Left lobe of liver (tissue), 2 donors: ENCODE data around the gene ACTL10. TPM values are rescaled to one million over a fixed set of nuclear protein-coding genes. Genes with fewer than 3 reads are reported as not detected.

Experiments used
- ATAC-seq: fragments of 200-7000 bp; cut with Tn5 transposase; one replicate; pipeline ENCODE4 v1.9.1; 2020; ENCODE audit warnings: mild to moderate bottlenecking, moderate library complexity
- DNase-seq: peaks from one replicate; pipeline ENCODE4 v3.0.0-alpha.2; 2020; ENCODE audit warnings: low spot score
- total RNA-seq: library from RNA; stranded (reverse); gene quantifications from one replicate; pipeline ENCODE4 v1.2.1, GENCODE V29; 2021
- donor health status: DM: no; HTN: no; CAD: no; lungs with moderate emphysema.
- donor health status: DM: no; HTN: yes; CAD: no.

The ACTL10 gene
- total RNA-seq, 1 donor from 2014 or later, result 0.20 TPM

GRCh38 chr20:33648396-33649004 lies 18.2 kb upstream of the ACTL10 start:
- ATAC-seq, result no peak

GRCh38 chr20:33649201-33649681 lies 17.5 kb upstream of the ACTL10 start:
- DNase-seq, result no peak
- ATAC-seq, result no peak

More at GRCh38 chr20:33648396-33649004, 18.2 kb upstream of the ACTL10 start:
- no peak for DNase-seq

DNA sequence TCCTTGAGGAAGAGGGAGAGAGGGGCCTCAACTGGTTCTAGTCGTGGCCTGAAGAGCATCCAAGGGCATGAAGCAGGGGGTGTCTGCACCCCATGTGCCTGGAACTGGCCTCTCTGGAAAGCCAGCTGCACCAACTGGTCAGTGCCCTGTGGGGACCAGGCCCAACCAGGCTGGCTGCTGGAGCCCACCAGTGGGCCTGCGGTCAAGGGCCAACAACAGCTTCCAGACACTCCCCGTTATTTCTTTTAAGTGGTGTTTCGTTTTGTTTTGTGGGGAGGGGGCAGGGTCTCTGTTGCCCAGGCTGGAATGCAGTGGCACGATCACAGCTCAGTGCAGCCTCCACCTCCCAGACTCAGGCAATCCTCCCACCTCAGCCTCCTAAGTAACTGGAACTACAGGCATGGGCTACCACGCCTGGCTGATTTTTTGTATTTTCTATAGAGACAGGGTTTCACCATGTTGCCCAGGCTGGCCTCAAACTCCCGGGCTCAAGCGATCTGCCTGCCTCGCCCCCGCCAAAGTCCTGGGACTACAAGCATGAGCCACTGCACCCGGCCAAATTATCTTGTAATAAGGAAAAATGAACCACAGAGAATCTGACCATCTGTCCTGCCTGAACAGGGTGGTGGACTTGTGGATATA lies 16.5 kb upstream of the ACTL10 start:
- no peak for DNase-seq
- no peak for ATAC-seq

- ATAC-seq (no peak), DNase-seq (no peak)
These were observed 15.8 kb upstream of the ACTL10 start for GRCh38 chr20:33650753-33651561.

- no peak for ATAC-seq
- DNase-seq, result no peak
These were observed 15.1 kb upstream of the ACTL10 start for GRCh38 chr20:33651562-33652048.

- no peak for DNase-seq
- ATAC-seq, result peak; percentile 84
These were observed 13.4 kb upstream of the ACTL10 start for GRCh38 chr20:33653218-33653899.

GRCh38 chr20:33653900-33654596 lies 12.7 kb upstream of the ACTL10 start:
- ATAC-seq, result peak; percentile 16
- DNase-seq, result no peak

DNA sequence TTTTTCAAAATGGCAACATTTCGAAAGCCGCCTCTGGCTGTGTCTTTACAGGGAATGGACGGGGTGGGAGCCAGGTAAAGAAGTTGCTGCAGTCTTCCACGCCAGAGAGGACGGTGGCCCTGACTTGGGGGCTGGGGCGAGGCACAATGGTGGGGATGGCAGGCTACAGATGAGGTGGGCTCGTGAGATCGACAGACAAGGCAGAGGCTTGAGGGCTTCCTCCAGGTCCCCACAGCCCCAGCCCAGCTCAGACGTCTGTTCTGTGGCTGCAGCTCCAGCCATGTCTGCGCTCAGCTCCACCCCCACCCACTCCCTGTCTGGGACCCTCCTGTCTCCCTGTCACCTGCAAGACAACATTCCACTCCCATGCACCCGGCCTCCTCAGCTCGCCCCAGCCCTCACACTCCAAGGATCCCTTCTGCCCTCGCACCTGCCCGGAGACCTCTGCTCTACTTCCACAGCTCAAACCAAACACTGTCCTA lies 12.0 kb upstream of the ACTL10 start:
- ATAC-seq (no peak), DNase-seq (no peak)

DNA sequence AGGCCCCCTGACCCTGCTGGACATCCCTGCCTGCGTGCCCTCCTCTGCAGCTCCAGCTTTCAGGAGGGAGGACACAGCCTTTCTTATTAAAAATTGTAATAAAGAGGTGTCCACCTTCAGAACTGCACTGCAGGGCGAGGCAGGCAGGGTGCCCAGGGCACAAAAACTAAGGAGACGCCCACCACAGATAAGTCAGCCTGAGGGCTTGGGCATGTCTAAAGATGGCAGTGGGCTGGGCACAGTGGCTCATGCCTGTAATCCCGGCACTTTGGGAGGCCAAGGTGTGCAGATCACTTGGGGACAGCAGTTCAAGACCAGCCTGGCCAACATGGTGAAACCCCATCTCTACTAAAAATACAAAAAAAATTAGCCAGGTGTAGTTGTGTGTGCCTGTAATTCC lies 11.6 kb upstream of the ACTL10 start:
- no peak for ATAC-seq
- no peak for DNase-seq

DNA sequence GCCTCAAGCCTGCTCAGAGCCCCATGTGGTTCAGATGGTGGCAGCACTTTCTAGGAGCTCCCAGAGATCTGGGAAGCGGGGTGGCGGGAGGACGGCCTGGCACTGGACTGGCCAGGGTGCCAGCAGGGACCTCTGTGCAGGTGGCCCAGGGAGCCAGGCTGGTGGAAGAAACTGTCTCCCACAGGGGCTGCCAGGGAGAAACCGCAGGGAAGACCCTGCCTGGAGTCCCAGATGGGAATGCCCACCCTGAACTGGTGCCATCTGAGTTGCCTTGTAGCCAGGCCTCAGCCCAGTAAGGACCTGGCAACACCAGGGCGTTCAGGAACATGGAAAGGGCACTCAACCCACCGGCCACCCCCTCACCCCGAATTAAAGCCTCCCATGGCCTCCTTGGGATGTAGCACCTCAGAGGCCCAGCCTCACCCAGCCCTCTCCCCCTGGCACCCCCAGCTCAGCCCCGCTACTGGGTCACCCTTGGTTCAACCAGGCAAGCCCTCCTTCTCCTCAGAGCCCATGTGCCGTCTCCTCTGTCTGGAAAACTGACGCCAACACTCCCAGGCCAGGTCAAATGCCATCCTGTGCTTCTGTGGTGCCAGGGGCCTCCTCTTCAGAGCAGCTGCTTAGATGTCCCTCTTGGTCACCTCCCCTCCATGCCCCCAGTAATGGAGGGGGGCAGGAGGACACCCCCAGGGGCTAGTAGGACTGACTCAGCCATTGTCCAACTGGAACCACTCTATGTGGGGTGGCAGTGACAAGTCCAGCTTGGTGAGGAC lies 10.5 kb upstream of the ACTL10 start:
- no peak for DNase-seq
- no peak for ATAC-seq

GRCh38 chr20:33656783-33657703 lies 9.7 kb upstream of the ACTL10 start:
- DNase-seq (no peak), ATAC-seq (no peak)

DNA sequence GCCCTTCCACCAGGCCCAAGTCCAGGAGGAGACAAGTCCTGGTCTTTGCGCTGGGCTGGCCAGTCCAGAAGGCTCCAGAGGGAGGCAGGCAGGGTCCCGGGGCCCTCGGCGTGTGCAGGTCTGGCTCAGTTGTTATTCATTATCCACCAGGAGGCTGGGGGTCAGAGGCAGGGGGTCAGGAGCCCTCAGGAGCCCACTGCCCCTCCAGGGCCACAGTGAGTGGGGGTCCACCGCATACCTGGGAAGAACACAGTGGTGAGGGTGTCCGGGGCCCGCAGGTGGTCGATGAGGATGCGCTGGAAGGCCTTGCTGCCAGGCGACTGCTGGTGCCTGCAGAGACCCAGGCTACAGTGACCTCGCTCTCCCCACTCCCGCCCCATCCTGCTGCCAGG lies 9.0 kb upstream of the ACTL10 start:
- ATAC-seq (no peak), DNase-seq (no peak)

GRCh38 chr20:33658510-33658909 lies 8.2 kb upstream of the ACTL10 start:
- ATAC-seq (no peak), DNase-seq (no peak)

DNA sequence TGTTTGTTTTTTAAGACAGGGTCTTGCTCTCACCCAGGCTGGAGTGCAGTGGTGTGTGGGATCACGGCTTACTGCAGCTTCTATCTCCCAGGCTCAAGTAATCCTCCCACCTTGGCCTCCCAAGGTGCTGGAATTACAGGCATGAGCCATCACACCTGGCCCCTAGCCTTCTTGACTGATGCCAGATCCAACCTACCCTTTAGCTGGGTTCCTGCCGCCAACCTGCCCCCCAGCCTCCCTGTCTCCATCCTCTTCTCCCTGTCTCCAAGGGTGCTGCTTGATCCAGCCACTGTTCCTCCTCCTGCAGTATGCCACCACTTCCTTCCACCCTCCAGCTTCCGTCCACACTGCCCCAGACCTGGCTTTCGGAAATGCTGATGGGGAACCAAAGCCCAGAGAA lies 7.8 kb upstream of the ACTL10 start:
- ATAC-seq (no peak), DNase-seq (no peak)

- ATAC-seq (no peak), DNase-seq (no peak)
These were observed 7.3 kb upstream of the ACTL10 start for GRCh38 chr20:33659341-33660034.

DNA sequence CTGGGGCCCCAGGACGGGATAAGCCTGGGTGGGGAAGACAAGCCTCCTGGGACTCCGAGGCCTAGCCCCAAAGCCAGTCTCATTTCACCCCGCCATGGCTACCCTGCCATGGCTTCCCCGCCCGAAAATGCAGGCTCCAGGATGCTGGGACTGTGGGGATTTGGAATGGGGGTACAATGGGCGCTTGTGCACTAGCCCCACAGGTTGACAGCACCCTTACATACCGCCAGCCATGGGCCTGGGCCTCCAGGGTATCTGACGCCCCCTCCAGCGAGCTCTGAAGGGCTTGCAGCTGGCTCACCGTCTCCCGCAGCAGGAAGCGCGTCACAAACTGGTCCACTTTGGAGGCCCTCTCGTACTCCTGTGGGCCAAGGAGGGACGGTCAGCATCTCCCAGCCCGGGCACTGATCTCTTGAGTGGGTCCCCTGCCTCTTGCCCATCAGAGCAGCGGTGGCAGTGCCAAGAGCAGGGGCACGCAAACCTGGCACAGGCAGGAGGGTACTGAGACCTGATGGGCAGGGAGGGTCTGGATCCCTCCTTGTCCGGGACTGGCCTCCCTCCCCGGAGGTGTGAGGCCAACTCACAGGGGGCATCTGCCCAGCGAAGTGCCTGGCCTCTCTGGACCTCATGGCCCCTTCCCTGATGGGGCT lies 6.6 kb upstream of the ACTL10 start:
- DNase-seq (no peak), ATAC-seq (no peak)

DNA sequence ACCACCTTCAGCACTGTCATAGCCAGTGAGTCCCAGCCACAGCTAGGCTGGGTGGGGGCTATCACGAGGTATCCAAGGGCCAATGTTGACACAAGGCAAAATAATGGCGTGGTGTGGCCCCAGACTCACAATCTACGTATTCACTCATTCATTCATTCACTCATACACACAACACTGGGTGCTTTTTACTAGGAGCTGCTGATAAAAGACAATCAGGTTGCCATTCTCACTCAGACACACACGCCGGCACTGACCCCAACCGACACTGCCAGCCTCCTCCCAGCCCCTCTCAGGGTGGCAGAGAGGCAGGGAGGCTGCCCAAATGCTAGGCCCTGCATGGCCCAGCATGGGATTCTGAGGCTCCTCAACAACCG lies 6.1 kb upstream of the ACTL10 start:
- DNase-seq (no peak), ATAC-seq (no peak)

DNA sequence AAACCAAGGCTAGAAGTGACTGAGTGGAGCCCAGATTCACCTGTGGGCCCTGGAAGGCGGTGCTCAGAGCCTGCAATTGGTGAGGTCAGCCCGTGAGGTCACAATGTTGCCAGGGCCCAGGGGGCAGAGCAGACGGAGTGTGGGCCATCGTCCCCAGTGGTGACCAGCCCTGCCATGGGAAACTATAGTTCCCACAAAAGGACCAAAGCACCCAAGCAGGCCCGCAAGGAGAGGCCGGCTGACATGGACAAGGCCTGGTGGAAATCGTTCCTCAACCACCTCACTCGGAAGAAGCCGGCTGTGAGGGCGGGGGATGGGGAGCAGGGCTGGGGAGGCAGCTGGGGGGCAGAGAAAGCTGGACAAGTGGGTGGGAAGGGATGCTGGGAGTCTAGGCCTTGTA lies 4.6 kb upstream of the ACTL10 start, which contains the start of gene C20orf144:
Gene C20orf144 (plus strand): TSS at position 156 of the 400 bp plus-strand sequence. CDS start 19 bp downstream, at position 175.
- no peak for DNase-seq
- ATAC-seq, result no peak
